GM19452 (cell line): ENCODE data around the gene HAUS5.
A peak's percentile ranks its signal among the peaks of the same experiment; 100 is the strongest.
"Not testable (repeated sequence)": the region's sequence is repeated elsewhere in the genome, so short reads cannot be mapped to it uniquely, and the experiment has no call there.

Experiments used
- ATAC-seq: cut with Tn5 transposase; IDR thresholded peaks from one replicate; pipeline ENCODE4 v1.9.1; 2021; ENCODE audit not compliant: unreplicated experiment

Gene HAUS5

DNA sequence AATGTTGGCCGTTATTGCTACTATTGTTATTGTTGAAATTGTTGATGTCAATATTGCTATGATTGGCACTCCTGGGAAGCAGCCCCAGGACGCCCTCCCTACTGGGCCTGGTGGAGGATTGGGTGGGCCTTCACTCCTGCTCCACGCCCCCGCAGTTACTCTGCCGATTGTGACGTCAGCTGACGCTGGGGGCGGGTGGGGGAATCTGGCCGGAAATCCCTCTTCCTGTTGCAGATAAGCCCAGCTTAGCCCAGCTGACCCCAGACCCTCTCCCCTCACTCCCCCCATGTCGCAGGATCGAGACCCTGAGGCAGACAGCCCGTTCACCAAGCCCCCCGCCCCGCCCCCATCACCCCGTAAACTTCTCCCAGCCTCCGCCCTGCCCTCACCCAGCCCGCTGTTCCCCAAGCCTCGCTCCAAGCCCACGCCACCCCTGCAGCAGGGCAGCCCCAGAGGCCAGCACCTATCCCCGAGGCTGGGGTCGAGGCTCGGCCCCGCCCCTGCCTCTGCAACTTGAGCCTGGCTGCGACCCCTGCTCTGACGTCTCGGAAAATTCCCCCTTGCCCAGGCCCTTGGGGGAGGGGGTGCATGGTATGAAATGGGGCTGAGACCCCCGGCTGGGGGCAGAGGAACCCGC is 29.1 kb downstream of the HAUS5 start, which contains the start of gene ETV2:
ETV2 (plus strand) TSS at position 231 of the 637 bp plus-strand sequence. CDS start 716 bp downstream, outside the sequence.
- no peak for ATAC-seq

DNA sequence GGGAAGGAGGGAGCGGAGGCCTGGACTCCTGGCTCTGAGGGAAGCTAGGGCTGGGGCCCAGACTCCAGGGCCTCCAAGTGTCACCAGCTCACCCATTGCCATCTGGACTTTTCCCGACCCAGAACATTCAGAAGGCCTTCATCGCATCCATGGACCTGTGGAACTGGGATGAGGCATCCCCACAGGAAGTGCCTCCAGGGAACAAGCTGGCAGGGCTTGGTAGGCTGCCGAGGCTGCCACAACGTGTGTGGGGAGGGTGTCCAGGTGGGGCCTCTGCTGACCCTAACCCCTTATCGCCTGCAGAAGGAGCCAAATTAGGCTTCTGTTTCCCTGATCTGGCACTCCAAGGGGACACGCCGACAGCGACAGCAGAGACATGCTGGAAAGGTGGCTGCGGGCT is 29.8 kb downstream of the HAUS5 start:
- no peak for ATAC-seq

DNA sequence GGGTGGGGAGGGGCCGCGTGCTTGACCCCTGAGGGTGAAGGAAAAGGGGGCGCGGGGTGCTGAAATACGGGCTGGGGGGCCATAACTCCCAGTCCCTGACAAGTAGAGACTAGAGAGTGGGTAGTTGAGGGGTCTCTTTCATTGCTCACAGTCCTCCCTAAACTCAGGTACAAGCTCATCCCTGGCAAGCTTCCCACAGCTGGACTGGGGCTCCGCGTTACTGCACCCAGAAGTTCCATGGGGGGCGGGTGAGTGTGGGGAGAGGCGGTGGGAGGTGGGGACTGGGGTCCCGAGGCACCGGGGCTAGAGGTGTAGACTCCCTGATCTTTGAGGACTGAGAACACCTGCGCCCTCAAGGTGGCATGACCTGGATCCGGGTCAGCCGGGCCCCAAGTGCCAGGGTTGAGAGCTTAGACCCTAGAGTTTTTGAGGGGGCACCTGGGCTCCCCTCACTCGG is 30.3 kb downstream of the HAUS5 start:
- no peak for ATAC-seq

- ATAC-seq = peak; percentile 41
Observed at GRCh38 chr19:35643255-35644205, 31.0 kb downstream of the HAUS5 start.

GRCh38 chr19:35644206-35644986 is 31.9 kb downstream of the HAUS5 start:
- ATAC-seq = peak; percentile 64

GRCh38 chr19:35644987-35645679 is 32.6 kb downstream of the HAUS5 start:
- no peak for ATAC-seq

- no peak for ATAC-seq
Observed at GRCh38 chr19:35645680-35646511, 33.4 kb downstream of the HAUS5 start.

- peak; percentile 55 for ATAC-seq
Observed at GRCh38 chr19:35648017-35648961, 35.8 kb downstream of the HAUS5 start, which contains the start of gene COX6B1. TSS of gene COX6B1 (plus strand) at chr19:35648323. CDS start at chr19:35651244, 2,921 bp downstream.

DNA sequence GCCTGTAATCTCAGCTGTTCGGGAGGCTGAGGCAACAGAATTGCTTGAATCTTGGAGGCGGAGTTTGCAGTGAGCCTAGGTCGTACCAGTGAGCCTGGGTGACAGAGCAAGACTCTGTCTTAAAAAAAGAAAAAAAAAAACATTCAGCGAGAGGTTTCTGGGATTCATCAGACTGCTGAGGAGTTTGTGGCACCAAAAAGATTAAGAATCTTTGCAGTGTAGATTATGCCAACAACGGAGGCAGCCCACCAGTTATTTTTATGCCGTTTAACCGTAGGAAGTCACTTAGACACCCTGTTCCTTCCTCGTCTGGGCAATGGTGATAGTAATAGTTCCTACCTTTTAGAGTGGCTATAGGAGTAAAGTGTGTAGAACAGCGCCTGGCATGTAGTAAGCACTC is 38.0 kb downstream of the HAUS5 start:
- ATAC-seq = no peak

DNA sequence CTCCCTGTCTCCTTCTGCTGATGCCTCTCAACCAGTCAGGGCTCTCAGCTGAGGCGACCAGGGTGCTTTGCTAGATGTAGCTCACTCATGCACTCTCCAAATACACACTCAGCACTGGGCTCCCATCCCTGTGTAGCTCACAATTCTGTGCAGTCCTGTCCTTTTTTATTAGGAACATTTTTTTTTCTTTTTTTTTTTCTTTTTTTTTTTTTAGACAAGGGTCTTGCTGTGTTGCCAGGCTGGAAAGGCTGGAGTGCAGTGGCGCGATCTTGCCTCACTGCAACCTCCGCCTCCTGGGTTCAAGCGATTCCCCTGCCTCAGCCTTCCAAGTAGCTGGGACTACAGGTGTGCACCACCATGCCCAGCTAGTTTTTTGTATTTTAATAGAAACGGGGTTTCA is 42.3 kb downstream of the HAUS5 start:
- not testable (repeated sequence) for ATAC-seq

- ATAC-seq = no peak
Observed at GRCh38 chr19:35655600-35655999, 43.1 kb downstream of the HAUS5 start.

GRCh38 chr19:35656700-35657099 is 44.2 kb downstream of the HAUS5 start:
- no peak for ATAC-seq

DNA sequence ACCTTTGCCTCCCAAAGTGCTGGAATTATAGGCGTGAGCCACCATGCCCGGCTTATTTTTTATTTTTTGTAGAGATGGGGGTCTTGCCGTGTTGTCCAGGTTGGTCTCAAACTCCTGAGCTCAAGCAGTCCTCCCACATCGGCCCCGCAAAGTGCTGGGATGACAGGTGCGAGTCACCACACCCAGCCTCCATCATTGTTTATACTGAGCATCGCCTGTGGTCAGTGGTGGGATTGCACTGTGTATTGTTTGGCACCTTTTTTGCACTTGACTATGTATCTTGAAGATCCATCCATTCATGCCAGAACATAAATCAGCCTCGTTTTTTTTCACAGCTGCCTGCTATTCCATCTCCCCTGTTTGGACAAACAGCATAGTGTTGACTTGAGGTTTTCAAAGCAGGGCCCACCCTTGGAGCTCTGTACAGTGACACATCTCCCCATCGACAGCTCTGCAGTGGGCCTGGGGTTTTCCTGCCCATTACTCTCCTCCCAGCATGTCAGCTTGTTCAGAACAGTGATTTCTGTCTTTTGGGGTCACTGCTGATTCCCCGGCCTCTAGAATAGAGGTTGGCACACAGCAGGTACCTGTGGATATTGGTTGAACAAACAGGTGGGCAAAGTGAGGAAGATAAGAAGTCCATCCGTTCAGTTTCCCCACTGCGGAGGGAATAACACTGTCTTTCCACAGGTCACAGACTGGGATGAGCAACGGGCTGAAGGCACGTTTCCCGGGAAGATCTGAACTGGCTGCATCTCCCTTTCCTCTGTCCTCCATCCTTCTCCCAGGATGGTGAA is 45.6 kb downstream of the HAUS5 start:
- ATAC-seq = no peak

- no peak for ATAC-seq
Observed at GRCh38 chr19:35661995-35662340, 49.4 kb downstream of the HAUS5 start.

DNA sequence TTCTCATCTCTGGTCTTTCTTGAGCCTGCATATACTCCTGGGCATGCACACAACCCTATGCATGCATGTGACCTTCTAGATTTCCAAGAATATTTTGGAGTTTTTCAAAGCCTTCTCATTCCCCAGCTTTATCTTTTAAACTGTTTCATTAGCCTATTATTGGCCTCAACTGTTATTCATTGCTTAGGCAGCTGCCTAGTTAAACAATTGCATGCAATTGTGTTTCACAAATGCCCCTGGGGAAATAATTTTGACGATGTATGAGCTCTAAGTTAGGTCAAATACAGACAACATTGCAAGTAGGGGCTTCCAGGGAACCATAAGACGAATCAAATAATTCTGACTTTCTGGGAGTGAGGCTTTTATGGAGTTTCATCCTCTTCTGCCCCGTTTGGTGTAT is 51.4 kb downstream of the HAUS5 start:
- ATAC-seq = no peak

GRCh38 chr19:35665157-35665556 is 52.6 kb downstream of the HAUS5 start:
- ATAC-seq = no peak

- no peak for ATAC-seq
Observed at GRCh38 chr19:35665604-35666003, 53.1 kb downstream of the HAUS5 start.
